HG03575 (cell line): ENCODE data around the gene CLMN.

Experiments
- ATAC-seq: cut with Tn5 transposase; IDR thresholded peaks from one replicate; pipeline ENCODE4 v1.9.1; 2021; ENCODE audit not compliant: unreplicated experiment, insufficient number of reproducible peaks, low FRiP score; ENCODE audit errors: extremely low read depth

CLMN gene

DNA sequence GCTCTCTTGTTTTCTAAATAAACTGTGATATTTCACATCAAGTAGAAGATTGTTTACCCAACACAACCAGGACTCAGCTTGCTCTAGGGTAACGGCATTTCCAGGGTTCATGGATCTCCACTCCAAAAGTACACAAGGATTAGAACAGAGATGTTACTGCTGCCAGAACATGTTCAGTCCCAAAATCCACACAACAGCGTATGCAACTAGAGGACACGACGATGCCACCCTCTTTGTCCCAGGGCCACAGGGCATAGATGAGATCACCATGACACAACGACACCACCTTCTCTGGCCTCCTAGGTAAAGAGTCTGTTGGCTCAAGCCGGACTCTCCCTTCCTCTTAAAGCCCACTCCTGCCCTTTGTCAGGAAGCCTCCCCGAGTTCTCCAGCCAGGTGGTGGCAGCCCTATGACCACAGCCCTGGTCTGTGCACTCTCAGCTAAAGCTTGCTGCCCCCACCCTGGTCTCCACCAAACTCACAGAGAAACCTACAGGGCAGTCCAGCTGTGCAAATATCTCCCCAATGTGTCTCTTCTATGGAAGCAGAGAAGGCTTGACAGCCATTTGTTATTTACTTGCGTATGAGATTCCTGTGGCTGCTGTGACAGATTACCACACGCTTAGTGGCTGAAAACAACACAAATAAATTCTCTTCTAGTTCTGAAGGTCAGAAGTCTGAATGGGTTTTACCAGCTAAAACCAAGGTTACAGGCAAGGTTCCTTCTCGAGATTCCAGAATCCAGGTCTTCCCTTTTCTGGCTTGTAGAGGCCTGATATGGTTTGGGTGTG lies 10.3 kb downstream of the CLMN start:
- no peak for ATAC-seq

DNA sequence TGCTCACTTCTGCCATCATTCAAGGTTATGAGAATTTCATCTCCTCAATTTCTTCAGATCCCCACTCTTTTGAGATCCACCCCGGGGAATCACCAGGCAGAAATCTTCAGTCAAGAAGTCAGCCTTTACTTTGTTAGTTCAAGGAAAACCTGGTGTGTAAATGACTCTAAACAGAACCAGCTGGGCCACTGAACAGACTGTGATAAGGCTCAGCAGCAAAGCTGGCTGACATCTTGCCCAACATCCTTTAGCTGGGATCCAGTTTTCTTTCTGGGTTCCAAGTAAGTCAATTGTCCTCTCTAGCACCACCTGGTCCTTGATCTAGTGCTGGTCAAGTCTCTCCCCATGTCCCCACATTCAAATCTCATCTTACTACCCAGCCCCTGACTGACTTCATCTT lies 11.6 kb downstream of the CLMN start:
- no peak for ATAC-seq

DNA sequence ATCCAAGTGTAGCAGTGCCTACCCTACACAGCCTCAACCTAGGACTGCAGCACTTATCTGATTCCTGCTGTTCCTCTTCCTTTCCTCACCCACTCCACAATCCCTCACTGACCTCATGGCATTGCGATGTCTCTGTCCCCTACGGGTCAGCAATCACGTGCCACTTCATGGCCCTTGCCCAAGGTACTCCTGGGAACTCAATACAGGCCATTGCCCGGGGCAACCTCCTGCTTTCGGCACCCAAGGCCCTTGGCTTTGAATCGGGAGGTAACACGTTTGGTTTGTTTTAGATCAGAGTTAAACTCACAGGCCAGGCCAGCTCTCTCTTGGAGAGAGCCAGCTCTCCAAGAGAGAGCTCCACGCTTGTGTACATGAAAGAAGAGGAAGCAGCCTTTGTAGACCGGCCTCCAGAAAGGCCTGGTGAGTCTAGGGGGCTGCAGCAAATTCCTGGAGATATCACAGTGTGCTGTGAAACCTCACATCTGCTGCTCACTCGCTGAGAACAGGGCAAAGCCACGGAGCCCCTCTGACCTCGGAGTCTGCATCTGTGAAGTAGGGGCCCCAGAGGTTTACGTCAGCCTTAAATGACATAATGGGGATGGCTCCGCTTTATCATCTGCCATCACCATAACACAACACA lies 12.2 kb downstream of the CLMN start:
- ATAC-seq: no peak

DNA sequence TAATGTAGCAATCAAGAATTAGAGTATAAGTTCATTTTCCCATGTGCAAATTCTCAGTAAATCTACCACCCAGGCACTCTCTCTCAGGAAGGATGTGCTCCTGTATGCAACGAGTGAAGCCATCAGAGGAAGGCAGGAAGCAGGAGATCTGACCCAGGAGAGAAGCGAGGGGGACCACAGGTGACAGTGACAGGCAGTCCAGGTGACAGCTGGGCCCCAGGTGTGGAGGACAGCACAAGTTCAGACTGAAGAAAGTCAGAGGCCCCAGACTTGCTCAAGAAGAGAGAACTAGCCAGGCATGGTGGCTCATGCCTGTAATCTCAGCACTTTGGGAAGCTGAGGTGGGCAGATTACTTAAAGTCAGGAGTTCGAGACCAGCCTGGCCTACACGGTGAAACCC lies 13.8 kb downstream of the CLMN start:
- ATAC-seq: no peak

DNA sequence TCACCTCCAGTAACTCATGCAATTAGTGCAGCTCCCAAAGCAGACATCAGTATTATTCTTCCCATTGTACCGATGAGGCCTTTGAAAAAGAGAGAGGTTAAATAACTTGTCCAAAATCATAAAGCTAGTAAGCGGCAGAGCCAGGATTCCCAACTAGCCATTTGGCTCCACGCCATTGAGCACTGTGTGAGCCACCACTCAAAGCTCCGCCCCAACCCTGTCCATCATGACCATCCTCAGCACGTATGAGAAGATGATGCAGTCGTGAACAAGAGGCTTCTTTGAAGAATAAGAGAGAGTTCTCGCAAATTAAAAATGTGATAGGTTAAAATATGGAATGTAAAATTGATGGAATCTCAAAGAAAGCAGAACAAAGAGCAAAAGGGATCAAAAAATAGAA lies 14.6 kb downstream of the CLMN start:
- ATAC-seq: no peak

DNA sequence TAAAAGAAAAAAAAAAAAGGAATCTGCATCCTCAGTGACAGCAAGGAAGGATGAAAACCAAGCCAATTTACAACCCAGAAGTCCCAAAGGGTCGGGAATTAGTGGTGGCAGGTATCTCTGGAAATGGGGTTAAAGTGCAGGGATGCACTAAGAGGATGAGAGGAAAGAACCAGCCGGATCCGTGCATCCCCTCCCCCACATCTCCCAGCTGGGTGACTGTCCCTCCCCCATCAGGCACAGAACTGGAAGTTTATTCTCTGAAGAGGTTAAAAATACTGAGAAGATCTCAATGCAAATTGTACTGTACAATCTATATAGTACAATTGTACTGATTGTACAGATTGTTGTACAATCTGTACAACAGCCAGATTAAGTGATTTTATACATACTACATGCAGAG lies 15.4 kb downstream of the CLMN start:
- ATAC-seq: no peak

DNA sequence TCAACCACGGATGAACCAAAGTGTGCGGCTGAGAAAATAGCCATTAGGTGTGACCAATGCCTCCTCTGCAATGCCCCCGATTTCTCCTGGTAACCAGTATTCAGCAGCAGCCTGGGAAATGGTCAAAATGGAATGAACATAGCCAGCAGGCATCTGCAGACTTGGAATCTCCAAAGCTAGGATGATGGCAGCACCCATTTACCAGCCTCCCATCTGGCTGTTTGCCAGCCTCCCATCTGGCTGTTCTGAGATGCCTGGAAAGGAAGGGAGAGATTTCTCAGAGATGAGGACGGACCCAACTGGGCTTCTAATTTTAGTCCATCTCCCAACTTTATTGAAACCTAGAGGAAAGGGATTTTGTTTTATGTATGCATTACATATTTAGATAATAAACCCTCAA lies 16.2 kb downstream of the CLMN start:
- no peak for ATAC-seq

DNA sequence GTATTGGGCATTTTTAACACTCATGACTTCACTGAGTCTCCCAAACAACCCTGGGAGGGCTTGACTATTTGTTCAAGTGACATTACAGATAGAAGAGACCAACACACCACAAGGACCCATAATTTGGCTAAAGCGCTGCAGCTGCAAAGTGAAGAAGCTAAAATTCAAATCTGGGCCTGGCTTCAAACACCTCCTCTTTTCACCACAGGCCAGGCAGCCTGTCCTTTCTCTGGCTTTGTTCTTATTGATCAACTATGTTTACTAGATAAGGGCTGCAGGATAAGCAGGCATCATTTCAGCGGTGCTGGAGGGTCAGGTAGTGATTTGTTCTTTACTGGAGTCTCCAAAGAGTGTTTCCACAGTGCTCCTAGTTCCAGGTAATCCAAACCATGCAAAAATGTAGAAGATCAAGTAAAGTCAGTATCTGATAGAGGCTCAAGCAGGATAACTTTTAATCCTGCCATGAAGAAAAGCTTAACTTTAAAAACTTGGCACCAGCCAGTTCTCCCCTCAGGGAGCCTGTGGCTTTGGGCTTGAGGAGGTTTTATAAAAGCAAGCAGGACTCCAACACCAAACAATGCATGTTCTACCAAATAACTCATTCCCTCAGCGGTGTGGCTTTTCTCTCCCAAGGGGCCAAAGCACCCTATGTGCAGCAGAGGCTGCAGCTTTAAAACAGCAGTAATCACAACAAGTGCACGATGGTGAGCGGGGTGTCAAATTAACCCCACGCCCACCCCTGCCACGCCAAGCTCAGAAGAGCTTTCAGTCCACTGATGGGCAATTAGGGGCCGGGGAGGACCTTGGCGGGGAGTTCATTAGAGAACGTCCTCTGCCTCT lies 16.8 kb downstream of the CLMN start:
- no peak for ATAC-seq

DNA sequence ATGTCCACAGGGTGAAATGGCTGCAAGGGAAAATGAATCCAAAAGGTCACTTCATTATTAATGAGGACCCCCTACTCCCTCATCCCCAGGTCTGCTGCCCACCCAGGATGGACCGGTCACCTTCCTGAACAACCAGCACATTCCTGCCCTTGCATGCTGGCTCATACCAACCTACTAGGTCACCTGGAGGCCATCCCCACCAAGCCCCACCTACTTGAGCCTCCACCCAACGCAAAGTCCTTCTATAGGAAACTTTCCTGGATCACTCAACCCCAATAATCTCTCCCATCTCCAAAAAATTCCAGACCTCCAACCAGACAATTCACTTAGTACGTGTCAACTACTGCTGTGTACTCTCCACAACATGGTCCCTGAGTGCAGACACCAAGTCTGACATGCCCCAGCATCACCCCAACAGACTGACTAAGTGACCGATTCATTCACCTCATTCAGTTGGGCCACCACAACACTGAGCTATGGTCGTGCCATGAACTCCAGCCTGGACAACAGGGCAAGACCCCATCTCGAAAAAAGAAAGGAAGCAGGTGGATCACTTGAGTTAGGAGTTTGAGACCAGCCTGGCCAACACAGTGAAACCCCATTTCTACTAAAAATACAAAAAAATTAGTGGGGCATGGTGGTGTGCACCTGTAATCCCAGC lies 18.1 kb downstream of the CLMN start:
- no peak for ATAC-seq

DNA sequence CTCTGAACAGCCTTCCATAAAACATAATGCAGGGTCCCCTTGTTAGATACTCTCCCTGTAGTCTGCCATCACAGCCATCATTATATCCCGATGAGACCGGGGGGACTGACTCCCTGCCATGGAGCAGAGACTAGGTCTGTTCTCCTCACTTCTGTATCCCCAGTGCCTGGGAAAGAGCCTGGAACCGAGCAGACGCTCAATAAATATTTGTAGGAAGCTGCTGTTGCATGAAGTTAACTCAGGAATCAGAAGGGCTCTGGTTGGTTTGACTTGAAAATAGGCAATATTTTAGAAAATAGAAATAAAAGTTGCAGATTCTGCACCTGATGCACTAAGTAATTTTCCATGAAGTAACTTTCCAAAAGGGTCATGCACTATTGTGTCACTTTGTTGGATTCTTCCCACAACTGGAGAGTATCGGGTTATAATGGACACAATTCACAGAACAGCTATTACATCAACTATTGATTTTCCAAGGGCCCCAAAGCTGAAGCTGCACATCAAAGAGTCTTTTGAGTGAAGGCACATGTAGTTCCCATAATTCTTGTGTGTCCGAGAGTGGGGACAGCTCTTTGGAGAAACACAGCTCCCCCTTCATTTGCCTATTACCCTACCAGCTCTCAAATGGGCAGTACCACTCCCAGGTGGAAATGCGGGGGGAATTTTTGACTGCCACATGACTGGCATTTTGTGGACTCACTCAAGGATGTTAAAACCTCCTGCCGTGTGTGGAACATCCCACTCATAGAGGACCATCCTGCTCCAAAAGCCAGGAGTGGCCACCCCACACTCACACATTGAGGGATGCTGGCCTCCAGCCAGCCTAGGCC lies 18.8 kb downstream of the CLMN start:
- no peak for ATAC-seq

DNA sequence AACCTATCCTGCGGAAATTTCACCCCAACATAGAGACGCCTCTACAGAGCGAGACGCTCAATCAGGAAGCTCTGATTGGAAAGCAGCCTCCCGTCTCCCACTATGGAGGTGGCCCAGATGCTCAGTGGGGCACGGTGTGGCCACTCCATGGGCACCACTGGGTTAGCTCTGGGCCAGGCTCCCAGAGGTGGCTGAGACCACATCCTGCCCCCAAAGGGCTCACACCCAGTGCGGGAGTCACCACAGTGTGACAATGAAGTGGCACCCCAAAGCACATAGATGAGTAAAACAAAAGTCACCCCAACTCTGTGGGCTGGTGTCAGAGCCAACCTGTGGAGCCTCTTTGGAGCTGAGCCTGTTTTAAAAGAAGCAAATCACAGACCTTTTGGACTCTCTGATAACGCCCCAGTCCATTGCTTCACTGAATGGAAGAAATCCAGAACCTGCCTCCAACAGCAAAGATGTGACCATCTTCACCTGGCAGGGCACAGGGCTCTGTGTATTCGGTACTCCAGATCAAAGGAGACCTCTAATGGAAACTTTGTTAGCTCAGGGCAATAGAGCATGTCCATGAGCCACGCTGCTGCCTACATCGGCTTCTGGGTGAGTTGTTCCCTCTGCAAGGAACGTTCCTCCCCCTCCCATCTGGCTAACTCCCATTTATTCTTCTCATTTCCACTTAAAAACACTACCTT lies 19.6 kb downstream of the CLMN start:
- ATAC-seq: no peak

DNA sequence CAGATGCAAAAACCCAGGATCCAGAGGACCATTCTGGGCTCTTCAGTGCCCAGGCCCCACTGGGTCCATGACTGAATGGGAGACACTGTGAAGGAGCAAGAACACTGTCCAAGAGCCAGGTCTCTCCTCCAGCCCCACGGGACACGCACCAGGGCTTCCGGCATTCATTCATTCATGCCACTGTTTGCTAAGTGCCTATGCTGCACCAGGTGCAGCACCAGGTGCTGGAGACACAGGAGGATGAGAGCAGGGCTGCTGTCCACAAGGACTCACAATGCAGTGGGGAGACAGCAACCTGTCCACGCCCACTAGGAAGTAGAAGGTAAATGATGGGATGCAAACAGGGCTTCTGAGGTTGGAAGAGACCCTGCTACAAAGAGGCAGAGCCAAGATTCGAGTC lies 20.4 kb downstream of the CLMN start:
- no peak for ATAC-seq

DNA sequence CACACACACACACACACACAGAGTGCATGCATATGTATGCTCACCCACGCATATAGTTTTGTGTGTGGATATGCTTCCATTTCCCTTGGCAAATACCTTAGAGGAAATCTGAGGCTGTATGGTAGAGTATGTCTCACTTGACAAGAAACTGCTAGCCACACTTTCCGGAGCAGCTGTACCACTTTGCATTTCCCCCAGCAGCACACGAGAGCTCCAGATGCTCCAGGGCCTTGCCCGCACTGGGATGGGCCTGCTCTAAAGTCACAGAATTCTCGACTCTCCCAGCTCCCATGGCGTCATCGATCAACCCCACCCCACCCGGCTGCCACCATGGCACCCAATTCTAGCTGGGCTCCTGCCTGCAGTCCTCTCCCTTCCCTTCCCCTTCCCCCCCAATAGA lies 21.9 kb downstream of the CLMN start:
- ATAC-seq: no peak

DNA sequence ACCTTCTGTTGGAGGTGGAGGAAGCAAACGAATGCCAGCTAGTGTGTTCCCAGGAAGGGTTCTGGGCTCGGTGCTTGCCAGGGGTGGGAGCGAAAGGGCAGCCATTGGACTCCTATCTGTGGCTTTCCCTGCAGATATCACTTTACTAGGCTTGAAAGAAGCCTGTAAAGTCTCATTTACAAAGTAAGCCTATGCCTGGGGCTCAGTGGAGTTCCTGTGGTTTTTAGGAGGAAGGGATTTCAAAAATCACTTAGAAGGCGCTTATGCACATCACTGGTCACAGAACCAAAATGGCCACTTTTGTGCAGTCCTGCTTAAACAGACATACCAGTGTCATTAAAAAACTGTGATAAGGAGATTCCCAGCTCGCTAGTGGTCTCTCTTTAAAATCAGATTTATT lies 22.7 kb downstream of the CLMN start:
- no peak for ATAC-seq

DNA sequence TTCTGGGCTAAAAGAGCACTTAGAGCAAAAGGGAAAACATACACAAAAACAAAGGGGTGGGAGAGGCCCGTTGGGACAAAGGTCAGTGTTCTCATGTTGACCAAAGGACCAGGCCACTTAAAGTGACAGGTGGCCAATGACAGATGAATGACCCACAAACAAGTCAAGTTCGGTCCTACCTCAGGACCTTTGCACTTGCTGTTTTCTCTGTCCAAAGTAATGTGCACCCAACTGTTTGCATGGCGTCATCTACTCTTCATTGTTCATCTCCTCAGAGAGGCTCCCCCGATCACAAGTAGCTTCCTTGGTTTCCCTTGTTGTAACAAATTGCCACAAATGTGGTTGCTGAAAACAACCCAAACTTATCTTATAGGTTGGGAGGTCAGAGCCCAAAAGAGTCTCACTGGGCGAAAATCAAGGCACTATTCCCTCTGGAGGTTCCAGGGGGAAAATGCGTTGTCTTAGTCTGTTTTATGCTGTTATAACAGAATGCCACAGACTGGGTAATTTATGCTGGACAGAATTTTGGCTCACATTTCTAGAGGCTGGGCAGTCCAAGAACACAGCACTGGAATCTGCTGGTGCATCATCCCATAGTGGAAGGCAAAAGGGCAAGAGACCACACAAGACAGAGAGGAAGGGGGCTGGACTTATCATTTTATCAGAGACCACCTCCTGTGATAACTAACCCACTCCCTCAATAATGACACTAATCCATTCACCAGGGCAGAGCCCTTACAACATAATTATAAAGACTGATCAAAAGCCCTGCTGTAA lies 23.9 kb downstream of the CLMN start:
- no peak for ATAC-seq

DNA sequence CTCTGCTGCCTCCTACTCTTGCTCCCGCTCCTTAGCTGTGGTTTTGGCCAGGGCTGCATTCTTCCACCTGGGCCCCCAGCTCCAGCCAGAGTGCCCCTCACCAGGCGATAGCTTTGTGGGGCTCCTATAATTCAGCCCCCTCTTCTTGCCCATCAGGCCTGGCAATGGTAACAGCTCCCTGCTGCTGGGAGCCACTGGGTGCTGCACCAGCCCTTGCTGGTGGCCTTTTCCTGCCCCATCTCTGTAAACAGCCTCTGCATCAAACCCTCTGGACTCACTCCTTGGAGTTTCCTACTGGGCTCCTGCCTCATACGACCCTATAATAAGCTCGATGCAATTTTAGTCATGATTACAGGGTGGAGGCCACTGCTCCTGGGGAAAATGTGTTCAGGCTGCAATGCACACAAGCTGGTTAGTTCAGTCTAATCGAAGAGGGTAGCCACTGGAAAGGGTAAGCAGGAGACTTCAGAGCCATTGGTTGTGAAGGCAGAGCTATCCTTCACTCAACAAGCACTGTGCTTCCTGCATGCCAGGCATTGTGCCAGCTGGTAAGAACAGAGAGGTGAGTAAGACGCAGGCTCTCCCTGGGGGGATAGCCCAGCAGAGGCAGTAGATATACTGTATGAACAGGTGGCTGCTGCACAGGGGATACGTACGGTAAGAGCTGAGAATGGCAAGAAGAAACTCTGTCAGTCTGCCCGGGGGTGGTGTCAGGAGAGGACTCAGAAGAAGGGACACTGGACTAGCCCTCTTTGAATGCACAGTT lies 24.7 kb downstream of the CLMN start:
- ATAC-seq: no peak

DNA sequence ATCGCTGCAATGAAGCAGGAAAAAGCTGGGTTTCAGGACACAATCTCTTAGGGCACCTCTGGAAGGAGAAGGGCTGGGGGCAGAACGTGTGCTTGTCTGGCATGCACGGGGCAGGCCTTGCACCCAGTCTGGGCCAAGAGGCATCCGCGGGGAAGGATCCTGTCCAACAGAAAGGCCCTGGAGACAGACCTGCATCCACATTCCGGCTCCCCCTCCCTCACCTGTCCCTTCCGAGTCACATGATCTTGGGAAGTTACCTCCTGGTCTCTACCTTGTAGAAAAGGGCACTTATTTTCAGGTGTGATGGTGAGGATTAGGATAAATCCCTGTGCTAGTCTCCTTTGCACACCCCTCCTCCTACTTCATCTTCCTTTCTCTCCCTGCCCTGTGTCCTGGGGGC lies 25.4 kb downstream of the CLMN start:
- no peak for ATAC-seq
